Lower leg skin (tissue), 4 donors: ENCODE data around the gene TTC23. TPM values are rescaled to one million over a fixed set of nuclear protein-coding genes. Genes with fewer than 3 reads are reported as not detected.
A peak's percentile ranks its signal among the peaks of the same experiment; 100 is the strongest.

Experiments
- DNase-seq, 2 donors: peaks; one replicate each; pipeline ENCODE4 v3.0.0-alpha.2; 2019; ENCODE audit warnings: low spot score in 2 of 2
- H3K4me3 ChIP-seq: fragments of 200-600 bp; sonication (generic); 2 replicates; pipeline ENCODE4 v1.5.1; 2017; ENCODE audit warnings: mild to moderate bottlenecking, low read depth; ENCODE audit not compliant: poor library complexity, severe bottlenecking
- POLR2A ChIP-seq, 2 donors: fragments of 450-650 bp; IDR thresholded peaks; one replicate each; pipeline ENCODE4 v1.6.1; 2016 to 2017; ENCODE audit warnings: antibody characterized with exemption in 2 of 2, mild to moderate bottlenecking in 1 of 2, moderate library complexity in 1 of 2
- WGBS, 2 donors: methylation state at CpG; one replicate each; pipeline ENCODE4 v1.1.5; 2018; 5-methylcytosine and 5-hydroxymethylcytosine counted together
- intact Hi-C: fragments of 100-400 bp; cut with DNase I; formaldehyde crosslinking; loops from one replicate; pipeline ENCODE4 v1.15.0; 2023; ENCODE audit warnings: low total_unique reads
- total RNA-seq, 4 donors: library from RNA; depleted of rRNA; stranded (reverse); fragments of >200 nt; gene quantifications; one replicate each; pipeline ENCODE4 v1.1.0, GENCODE V29; 2016
- TF ChIP-seq, protein P1 (sequence below), 3 donors: fragments of 450-650 bp; IDR thresholded peaks; one replicate each; pipeline ENCODE4 v1.5.1; 2016; ENCODE audit warnings: antibody characterized with exemption in 3 of 3, mild to moderate bottlenecking in 3 of 3, moderate library complexity in 2 of 3

Gene TTC23
- total RNA-seq, 4 donors from 2014 or later: 16.3 to 23.7 (median 20.0) TPM

DNA sequence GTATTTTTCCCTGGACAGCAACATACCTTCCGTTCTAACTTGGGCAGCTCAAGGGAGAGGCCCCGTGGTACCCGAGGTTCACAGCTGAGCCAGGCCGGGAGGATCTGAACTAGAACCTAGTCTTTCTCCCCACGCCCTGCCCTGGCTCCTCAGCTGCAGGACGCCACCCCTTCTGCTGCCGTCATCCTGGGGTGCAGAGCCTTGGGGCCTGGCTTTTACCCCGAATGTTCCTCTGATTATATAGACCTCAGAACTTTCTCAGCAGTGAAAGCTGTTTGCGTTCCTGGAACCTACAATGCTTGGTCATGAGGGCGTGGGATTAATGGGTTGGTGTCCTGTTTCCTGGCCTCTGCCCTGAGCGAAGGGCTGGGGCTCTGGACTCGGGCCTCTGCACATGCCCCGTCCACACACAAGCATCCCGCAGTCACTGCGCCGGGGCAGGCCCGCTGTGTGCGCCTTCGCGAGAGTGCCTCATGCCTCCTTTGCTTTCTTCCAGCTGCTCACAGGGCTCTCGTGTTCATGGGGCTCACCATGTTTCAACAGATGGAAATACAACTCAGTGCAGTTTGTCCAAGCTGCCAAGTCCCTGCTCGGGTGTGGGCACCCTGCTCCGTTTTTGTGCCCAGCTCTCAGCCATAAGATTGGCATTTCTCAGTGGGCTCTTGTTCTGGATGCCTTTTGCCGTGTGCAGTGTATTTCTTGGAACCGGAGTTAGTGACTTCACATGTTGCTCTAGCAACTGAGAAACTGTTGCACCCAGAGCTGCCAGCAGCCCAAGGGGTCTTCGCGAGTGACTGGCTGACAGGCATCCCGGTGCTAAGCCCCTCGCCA lies 124.1 kb downstream of the TTC23 start:
- no peak overlapping the region for H3K4me3 ChIP-seq
- WGBS, 2 donors: 63 to 64% methylated on average over 29 of the region's 29 CpGs
- TF ChIP-seq POLR2A (IDR thresholded peaks at IDR 0.05): no peak
- TF ChIP-seq, protein P1, sequence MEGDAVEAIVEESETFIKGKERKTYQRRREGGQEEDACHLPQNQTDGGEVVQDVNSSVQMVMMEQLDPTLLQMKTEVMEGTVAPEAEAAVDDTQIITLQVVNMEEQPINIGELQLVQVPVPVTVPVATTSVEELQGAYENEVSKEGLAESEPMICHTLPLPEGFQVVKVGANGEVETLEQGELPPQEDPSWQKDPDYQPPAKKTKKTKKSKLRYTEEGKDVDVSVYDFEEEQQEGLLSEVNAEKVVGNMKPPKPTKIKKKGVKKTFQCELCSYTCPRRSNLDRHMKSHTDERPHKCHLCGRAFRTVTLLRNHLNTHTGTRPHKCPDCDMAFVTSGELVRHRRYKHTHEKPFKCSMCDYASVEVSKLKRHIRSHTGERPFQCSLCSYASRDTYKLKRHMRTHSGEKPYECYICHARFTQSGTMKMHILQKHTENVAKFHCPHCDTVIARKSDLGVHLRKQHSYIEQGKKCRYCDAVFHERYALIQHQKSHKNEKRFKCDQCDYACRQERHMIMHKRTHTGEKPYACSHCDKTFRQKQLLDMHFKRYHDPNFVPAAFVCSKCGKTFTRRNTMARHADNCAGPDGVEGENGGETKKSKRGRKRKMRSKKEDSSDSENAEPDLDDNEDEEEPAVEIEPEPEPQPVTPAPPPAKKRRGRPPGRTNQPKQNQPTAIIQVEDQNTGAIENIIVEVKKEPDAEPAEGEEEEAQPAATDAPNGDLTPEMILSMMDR (IDR thresholded peaks at IDR 0.05): no peak
- intact Hi-C loops: no loop called here
- no peak for DNase-seq

- 85 to 99% methylated on average over 7 to 8 of the region's 8 CpGs for WGBS, 2 donors
- intact Hi-C loops: no loop called here
- no peak for DNase-seq
- TF ChIP-seq, protein P1 (IDR thresholded peaks at IDR 0.05): no peak
- TF ChIP-seq POLR2A (IDR thresholded peaks at IDR 0.05): no peak
- H3K4me3 ChIP-seq: no peak overlapping the region
Measured at GRCh38 chr15:99124641-99125040, 124.7 kb downstream of the TTC23 start.

DNA sequence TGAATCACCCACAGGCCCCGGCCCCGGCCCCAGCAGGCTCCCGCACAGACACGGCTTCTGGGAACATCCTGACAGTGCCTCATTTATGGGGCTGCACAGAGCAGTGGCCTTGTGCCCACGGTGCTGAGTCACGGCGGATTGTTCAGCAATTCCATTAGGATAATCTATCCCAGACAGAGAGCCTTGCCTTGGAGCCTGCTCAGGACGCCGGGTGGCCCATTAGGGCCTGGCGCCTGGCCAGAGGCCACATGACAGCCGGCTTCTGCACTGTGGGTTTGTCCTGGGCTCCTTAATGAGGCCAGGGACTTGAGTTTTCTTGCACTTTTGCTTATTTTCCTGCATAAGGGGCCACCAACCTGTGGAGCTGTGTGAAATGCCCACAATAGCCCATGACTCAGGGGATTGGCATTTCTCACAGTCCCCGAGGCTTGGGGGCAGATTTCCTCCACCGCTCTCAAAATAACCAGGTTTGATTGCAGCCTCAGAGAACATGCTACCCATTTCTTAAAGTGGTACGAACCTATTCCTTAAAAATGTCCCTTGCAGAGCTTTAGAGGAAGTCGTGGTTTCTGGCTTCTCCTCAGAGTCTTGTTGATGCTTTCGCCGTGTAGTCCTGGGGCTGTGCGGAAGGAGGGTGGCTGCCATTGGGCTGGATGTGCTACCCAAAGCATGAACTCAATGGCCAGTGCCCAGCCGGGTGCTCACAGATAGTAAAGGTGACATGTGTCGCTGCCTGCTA lies 125.5 kb downstream of the TTC23 start:
- intact Hi-C loops: no loop called here
- TF ChIP-seq POLR2A (IDR thresholded peaks at IDR 0.05): no peak
- TF ChIP-seq, protein P1 (IDR thresholded peaks at IDR 0.05): no peak
- H3K4me3 ChIP-seq: no peak overlapping the region
- WGBS, 2 donors: 13 to 18% methylated on average over 16 to 20 of the region's 20 CpGs
- peak; percentile 79 to 96 for DNase-seq

DNA sequence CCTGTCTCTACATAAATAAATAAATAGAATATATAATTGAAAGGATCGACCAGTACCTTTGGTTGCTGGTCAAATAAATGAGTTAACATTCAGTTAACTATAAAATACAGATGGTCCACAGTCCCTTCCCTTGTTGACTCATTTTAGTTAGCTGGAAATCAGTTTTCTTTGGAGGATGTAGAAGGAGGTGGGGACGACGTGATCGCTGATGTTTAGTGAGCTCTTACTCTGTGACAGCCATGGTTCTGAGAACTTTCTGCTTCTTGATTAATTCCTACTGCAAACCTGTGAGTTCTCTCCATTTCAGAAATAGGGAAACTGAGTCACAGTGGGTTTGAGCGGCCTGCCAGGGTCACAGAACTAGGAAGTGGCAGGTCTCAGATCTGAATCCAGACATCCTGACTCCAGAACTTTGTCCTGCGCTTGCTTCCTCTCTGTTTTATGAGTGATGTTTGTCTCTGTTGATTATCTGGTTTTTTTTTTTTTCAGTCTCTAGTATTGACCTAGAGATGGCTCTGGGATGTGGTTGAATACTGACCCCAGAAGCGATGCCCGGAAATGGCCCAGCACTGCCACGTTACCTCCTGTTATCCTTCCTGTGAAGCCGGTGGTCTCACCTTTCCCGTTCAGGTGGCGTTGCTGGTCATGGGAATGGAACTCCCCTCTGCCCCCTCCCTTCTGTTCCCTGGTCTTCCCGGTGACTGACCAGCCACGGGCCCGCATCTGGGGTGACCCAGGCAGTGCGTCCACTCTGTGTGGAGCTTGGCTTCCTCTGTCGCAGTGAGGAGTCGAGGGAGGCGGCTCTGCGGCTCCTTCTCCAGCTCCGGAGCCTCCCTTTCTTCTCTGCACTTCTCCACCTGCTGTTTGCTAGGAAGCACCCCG lies 126.3 kb downstream of the TTC23 start:
- H3K4me3 ChIP-seq: no peak overlapping the region
- WGBS, 2 donors: 47 to 50% methylated on average over 20 to 22 of the region's 22 CpGs
- no peak for DNase-seq
- TF ChIP-seq, protein P1 (IDR thresholded peaks at IDR 0.05): no peak
- TF ChIP-seq POLR2A (IDR thresholded peaks at IDR 0.05): no peak
- intact Hi-C loops: no loop called here

DNA sequence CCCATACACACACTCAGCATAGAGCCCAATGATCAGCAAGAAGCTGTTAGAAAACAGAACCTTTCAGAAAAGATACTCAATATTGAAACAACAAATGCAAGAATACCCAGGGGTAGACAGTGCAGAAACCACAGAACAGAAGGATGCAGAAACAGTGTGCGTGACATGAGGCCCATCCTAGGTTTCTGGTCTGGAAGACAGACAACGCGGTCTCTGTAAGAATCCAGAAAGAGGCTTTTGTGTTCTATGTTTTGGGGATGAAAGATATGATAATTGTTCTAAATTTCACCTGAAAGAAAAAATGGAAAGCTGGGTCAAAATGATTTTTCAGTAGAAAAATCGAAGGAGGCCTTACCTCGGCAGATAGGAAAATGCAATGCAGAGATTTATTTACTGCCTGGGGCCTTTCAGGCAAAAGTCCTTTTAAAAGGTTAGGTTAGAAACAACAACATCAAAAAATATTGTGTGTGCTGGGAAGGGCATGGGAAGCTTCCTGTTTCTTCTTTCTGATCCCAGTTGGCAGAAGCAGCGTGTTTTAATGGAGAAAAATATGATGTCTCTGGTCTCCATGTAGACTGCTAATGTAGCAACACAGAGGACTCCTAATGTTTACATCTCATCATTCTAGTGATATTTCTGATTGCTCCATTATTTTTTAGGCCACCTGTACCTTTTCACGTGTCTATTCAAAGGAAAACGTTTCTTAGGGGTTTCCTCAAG lies 127.5 kb downstream of the TTC23 start:
- H3K4me3 ChIP-seq: no peak overlapping the region
- TF ChIP-seq POLR2A (IDR thresholded peaks at IDR 0.05): no peak
- TF ChIP-seq, protein P1 (IDR thresholded peaks at IDR 0.05): no peak
- no peak for DNase-seq
- 81 to 86% methylated on average over 8 of the region's 8 CpGs for WGBS, 2 donors
- intact Hi-C loops: no loop called here
